ENCODE measurements around the gene DNAJC10. TPM values are rescaled to one million over a fixed set of nuclear protein-coding genes. Genes with fewer than 3 reads are reported as not detected.

DNAJC10 gene
- total RNA-seq, 2 experiments from 2014 or later = 117 to 227 TPM

DNA sequence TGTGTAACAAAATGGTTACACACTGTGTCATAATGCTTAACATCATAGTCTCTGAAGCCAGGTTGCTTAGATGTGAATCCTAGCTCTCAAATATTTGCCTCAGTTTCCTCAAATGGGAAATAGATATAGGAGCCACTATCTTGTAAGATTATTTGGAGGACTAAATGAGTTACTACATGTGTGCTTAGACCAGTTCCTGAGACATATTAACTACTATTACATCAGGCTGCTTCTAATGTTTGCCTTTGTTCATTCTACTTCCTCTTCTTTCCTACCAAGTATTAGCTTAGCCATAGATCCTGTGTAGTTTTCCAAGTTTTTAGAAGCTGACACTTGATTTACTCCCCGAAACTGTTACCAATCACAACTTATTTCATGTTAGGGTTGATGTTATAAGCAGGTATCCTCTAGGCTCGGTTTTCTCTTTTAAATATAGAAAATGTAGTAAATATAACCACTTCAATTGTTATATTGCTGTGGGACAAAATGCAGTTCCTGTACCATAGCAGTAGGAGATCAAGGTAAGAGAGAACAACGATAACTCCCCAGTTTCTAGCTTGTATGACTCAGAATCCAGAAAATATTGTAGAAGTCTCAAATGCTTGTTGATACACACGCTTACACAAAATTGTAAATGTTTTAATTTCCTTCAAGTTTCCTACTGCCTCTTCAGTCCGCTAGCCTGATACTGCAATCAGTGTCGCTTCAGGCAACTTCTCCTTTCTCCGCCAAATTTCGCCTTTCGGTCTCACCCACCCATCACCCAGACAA lies 751 bp upstream of the DNAJC10 start:
- Histone ChIP-seq H3K4me2 (ENCODE audit: low read length) (peak overlapping the region; percentile 92), H2AFZ (ENCODE audit: low read length) (peak overlapping the region; percentile 73), H4K20me1 (ENCODE audit: insufficient read depth, low read length) (no peaks in the 10 kb centered on the region), H3K27ac (ENCODE audit: low read depth, low read length, poor library complexity, severe bottlenecking) (peak overlapping the region; percentile 95), H3K36me3 (ENCODE audit: insufficient read depth, low read length) (peaks cover 16% of the 10 kb centered on the region), H3K4me3 (ENCODE audit: low read depth, low read length, poor library complexity, severe bottlenecking) (peak overlapping the region; percentile 87), H3K9me3 (ENCODE audit: low read length) (no peaks in the 10 kb centered on the region), H3K4me1 (ENCODE audit: insufficient read depth, low read length, poor library complexity, severe bottlenecking) (peaks cover 39% of the 10 kb centered on the region), H3K79me2 (ENCODE audit: insufficient read depth, low read depth, low read length) (peaks cover 39% of the 10 kb centered on the region), H3K9me2 (ENCODE audit: insufficient read depth, low read length) (no peaks in the 10 kb centered on the region)
- ChIA-PET POLR2A (interaction anchor here (0.6 to 7.3 kb wide), 17 partner anchors 10 to 530 kb away, joined by 3 to 68 read pairs (median 3); no protein-coding TSS in a partner anchor), CTCF (ENCODE audit: unreplicated experiment) (no interaction called here)
- DNase-seq (ENCODE audit: low spot score) = peak; percentile 44
- no peak for TF ChIP-seq EZH2phosphoT487 (IDR thresholded peaks at IDR 0.05; ENCODE audit: borderline replicate concordance, low read depth, low read length)
- TF ChIP-seq, protein P1, sequence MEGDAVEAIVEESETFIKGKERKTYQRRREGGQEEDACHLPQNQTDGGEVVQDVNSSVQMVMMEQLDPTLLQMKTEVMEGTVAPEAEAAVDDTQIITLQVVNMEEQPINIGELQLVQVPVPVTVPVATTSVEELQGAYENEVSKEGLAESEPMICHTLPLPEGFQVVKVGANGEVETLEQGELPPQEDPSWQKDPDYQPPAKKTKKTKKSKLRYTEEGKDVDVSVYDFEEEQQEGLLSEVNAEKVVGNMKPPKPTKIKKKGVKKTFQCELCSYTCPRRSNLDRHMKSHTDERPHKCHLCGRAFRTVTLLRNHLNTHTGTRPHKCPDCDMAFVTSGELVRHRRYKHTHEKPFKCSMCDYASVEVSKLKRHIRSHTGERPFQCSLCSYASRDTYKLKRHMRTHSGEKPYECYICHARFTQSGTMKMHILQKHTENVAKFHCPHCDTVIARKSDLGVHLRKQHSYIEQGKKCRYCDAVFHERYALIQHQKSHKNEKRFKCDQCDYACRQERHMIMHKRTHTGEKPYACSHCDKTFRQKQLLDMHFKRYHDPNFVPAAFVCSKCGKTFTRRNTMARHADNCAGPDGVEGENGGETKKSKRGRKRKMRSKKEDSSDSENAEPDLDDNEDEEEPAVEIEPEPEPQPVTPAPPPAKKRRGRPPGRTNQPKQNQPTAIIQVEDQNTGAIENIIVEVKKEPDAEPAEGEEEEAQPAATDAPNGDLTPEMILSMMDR (conservative IDR thresholded peaks at IDR 0.05; ENCODE audit: low read length) = no peak
- TSS peak; percentile 96 for BruUV-seq (replicated peaks)
- intact Hi-C loops (cut with micrococcal nuclease; ENCODE audit: unreplicated experiment) = loop anchor here (5.0 to 10.0 kb wide), 3 partner anchors 48 to 1732 kb away; no protein-coding TSS in a partner anchor

GRCh38 chr2:182716650-182716979 lies 558 bp downstream of the DNAJC10 start:
- Histone ChIP-seq H3K9me2 (ENCODE audit: insufficient read depth, low read length) (no peaks in the 10 kb centered on the region), H3K4me1 (ENCODE audit: insufficient read depth, low read length, poor library complexity, severe bottlenecking) (peaks cover 42% of the 10 kb centered on the region), H3K36me3 (ENCODE audit: insufficient read depth, low read length) (peaks cover 29% of the 10 kb centered on the region), H3K79me2 (ENCODE audit: insufficient read depth, low read depth, low read length) (peaks cover 52% of the 10 kb centered on the region), H4K20me1 (ENCODE audit: insufficient read depth, low read length) (no peaks in the 10 kb centered on the region), H3K4me2 (ENCODE audit: low read length) (peak overlapping the region; percentile 92), H3K27ac (ENCODE audit: low read depth, low read length, poor library complexity, severe bottlenecking) (peak overlapping the region; percentile 95), H3K4me3 (ENCODE audit: low read depth, low read length, poor library complexity, severe bottlenecking) (peak overlapping the region; percentile 87), H3K9me3 (ENCODE audit: low read length) (no peaks in the 10 kb centered on the region), H2AFZ (ENCODE audit: low read length) (peak overlapping the region; percentile 73)
- intact Hi-C loops (cut with micrococcal nuclease; ENCODE audit: unreplicated experiment) = loop anchor here (5.0 to 10.0 kb wide), 3 partner anchors 49 to 1731 kb away; no protein-coding TSS in a partner anchor
- no TSS peak for BruUV-seq (replicated peaks)
- ChIA-PET POLR2A (interaction anchor here (0.5 to 7.3 kb wide), 9 partner anchors 13 to 408 kb away, joined by 3 to 68 read pairs (median 4); partner anchors contain the start of gene NUP35), CTCF (ENCODE audit: unreplicated experiment) (interaction anchor here (0.7 kb wide), 1 partner anchor 36 kb away, joined by 3 read pairs; no protein-coding TSS in a partner anchor)
- DNase-seq (ENCODE audit: low spot score) = no peak
- TF ChIP-seq EZH2phosphoT487 (IDR thresholded peaks at IDR 0.05; ENCODE audit: borderline replicate concordance, low read depth, low read length) = no peak
- TF ChIP-seq, protein P1 (conservative IDR thresholded peaks at IDR 0.05; ENCODE audit: low read length) = no peak
